GM18951 (cell line): ENCODE measurements around the gene RNF150.

ENCODE experiments used
- POLR2A ChIP-seq: IDR thresholded peaks from 4 replicates; pipeline ENCODE4 v1.6.1; 2011; ENCODE audit warnings: mild to moderate bottlenecking; ENCODE audit not compliant: insufficient read length, insufficient read depth; ENCODE audit errors: extremely low read depth
- in situ Hi-C: fragments of 300-500 bp; cut with MboI; formaldehyde crosslinking; loops from one replicate; pipeline ENCODE4 v1.12.0; 2022; ENCODE audit warnings: low sequenced_read_pairs, mixed read lengths, inconsistent platforms; ENCODE audit not compliant: unreplicated experiment

The RNF150 gene

GRCh38 chr4:140994015-140994414, 139.3 kb downstream of the RNF150 start:
- no peak for TF ChIP-seq POLR2A
- in situ Hi-C loops = no loop called here

- TF ChIP-seq POLR2A = no peak
- in situ Hi-C loops = no loop called here
Observed at GRCh38 chr4:140993370-140993769, 139.9 kb downstream of the RNF150 start.

- in situ Hi-C loops = no loop called here
- no peak for TF ChIP-seq POLR2A
Observed at GRCh38 chr4:140989944-140990343, 143.3 kb downstream of the RNF150 start.

- in situ Hi-C loops = no loop called here
- no peak for TF ChIP-seq POLR2A
Observed at GRCh38 chr4:140986045-140986444, 147.2 kb downstream of the RNF150 start.

- in situ Hi-C loops = no loop called here
Observed at GRCh38 chr4:140982613-140983340, 150.5 kb downstream of the RNF150 start.

GRCh38 chr4:140980426-140981200, 152.7 kb downstream of the RNF150 start:
- no peak for TF ChIP-seq POLR2A
- in situ Hi-C loops = no loop called here

More at GRCh38 chr4:140982613-140983340, 150.5 kb downstream of the RNF150 start:
- no peak for TF ChIP-seq POLR2A

GRCh38 chr4:140976768-140977167, 156.5 kb downstream of the RNF150 start:
- in situ Hi-C loops = no loop called here
- no peak for TF ChIP-seq POLR2A

GRCh38 chr4:140971077-140971792, 162.0 kb downstream of the RNF150 start:
- no peak for TF ChIP-seq POLR2A
- in situ Hi-C loops = no loop called here

- TF ChIP-seq POLR2A = no peak
- in situ Hi-C loops = no loop called here
Observed at GRCh38 chr4:140969296-140969695, 164.0 kb downstream of the RNF150 start.

GRCh38 chr4:140968371-140968770, 164.9 kb downstream of the RNF150 start:
- in situ Hi-C loops = no loop called here
- TF ChIP-seq POLR2A = no peak

- no peak for TF ChIP-seq POLR2A
- in situ Hi-C loops = no loop called here
Observed at GRCh38 chr4:140963883-140964282, 169.4 kb downstream of the RNF150 start.

GRCh38 chr4:140955641-140956040, 177.6 kb downstream of the RNF150 start:
- TF ChIP-seq POLR2A = no peak
- in situ Hi-C loops = no loop called here

GRCh38 chr4:140952717-140953116, 180.6 kb downstream of the RNF150 start:
- in situ Hi-C loops = no loop called here

GRCh38 chr4:140947506-140947905, 185.8 kb downstream of the RNF150 start:
- in situ Hi-C loops = no loop called here
- no peak for TF ChIP-seq POLR2A

More at GRCh38 chr4:140952717-140953116, 180.6 kb downstream of the RNF150 start:
- TF ChIP-seq POLR2A = no peak

- in situ Hi-C loops = no loop called here
- TF ChIP-seq POLR2A = no peak
Observed at GRCh38 chr4:140945106-140945505, 188.2 kb downstream of the RNF150 start.
